ENCODE measurements around the gene AKAP13. TPM values are rescaled to one million over a fixed set of nuclear protein-coding genes. Genes with fewer than 3 reads are reported as not detected.

The AKAP13 gene
- total RNA-seq, 1 experiment from 2014 or later, result 47.3 TPM

DNA sequence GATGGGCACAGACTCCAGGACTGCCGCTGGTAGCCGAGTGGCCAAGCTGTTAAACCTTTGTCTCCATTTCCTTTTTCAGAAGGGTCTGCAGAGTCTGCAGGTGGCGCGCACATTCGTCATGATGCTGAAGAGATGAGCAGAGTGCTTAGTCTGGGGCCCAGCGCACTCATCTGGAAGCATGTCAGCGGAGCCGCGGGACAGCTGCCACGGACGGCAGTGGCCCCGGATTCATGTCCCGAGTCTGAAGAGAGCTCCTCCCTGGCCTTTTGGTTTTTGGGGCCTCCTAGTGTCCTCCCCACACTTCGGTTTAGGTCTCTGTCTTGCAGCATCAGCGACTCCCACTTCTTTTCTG lies 371.7 kb downstream of the AKAP13 start:
- Histone ChIP-seq H3K4me1 (ENCODE audit: insufficient read depth, low read length) (peaks cover 5% of the 10 kb centered on the region; the same call in 1 of the 2 replicates), H3K4ac (ENCODE audit: low read depth, low read length) (no peak overlapping the region), H3K79me2 (ENCODE audit: insufficient read depth, low read length) (no peaks in the 10 kb centered on the region), H2BK20ac (ENCODE audit: low read depth, low read length, poor library complexity, severe bottlenecking) (no peak overlapping the region), H3K4me2 (ENCODE audit: insufficient read depth, insufficient read length, low read length) (peak overlapping the region; percentile 57), H4K91ac (ENCODE audit: insufficient read length, low read depth, low read length) (no peak overlapping the region), H4K20me1 (ENCODE audit: control insufficient read depth, insufficient read depth, insufficient read length) (no peaks in the 10 kb centered on the region), H4K5ac (ENCODE audit: insufficient read length, low read depth, low read length) (no peak overlapping the region), H3K79me1 (ENCODE audit: insufficient read depth, low read depth, low read length, poor library complexity, severe bottlenecking) (no peaks in the 10 kb centered on the region), H2BK15ac (ENCODE audit: low read depth, low read length) (no peak overlapping the region), H2BK120ac (ENCODE audit: low read depth, low read length, poor library complexity, severe bottlenecking) (no peak overlapping the region), H3K23me2 (ENCODE audit: insufficient read length, low read depth, low read length, poor library complexity, severe bottlenecking) (peaks cover 4% of the 10 kb centered on the region), H3K9me3 (ENCODE audit: control insufficient read depth, low read depth, low read length) (no peaks in the 10 kb centered on the region), H3K23ac (ENCODE audit: insufficient read length, low read depth, low read length) (no peak overlapping the region), H3K27ac (ENCODE audit: insufficient read length, low read depth, low read length) (no peak overlapping the region), H2AFZ (ENCODE audit: low read length) (no peak overlapping the region), H3K9ac (ENCODE audit: extremely low read depth, insufficient read length, low read length) (no peak overlapping the region), H4K8ac (replicated peaks; ENCODE audit: insufficient read length, low read depth, low read length) (no peak overlapping the region), H2BK12ac (ENCODE audit: insufficient read length, low read depth, low read length) (no peak overlapping the region), H3K14ac (ENCODE audit: insufficient read depth, low read length) (no peak overlapping the region), H3K18ac (ENCODE audit: insufficient read length, low read depth, low read length) (no peak overlapping the region), H3T11ph (ENCODE audit: low read length) (no peak overlapping the region), H2BK5ac (ENCODE audit: insufficient read length, low read length) (no peak overlapping the region), H3K56ac (ENCODE audit: insufficient read length, low read depth, low read length) (no peak overlapping the region), H3K27me3 (ENCODE audit: insufficient read depth, low read length) (no peaks in the 10 kb centered on the region), H2AK5ac (ENCODE audit: insufficient read length, low read length) (no peak overlapping the region)
- Mint-ChIP-seq H3K27ac (peak overlapping the region; percentile 90 to 97 (median 92); a peak in 5 of 7 replicates), H3K36me3 (ENCODE audit: insufficient read depth in 1 of 3, low read depth in 3 of 3) (peaks cover 7 to 35% (median 33%) of the 10 kb centered on the region in 3 experiments; a peak in 6 of 7 replicates), H3K27me3 (ENCODE audit: low read depth) (no peaks in the 10 kb centered on the region; the same call in 1 of the 2 replicates), H3K4me1 (peaks cover 60 to 62% of the 10 kb centered on the region in 2 experiments), H3K4me3 (peak overlapping the region; percentile 44 to 65; a peak in 3 of 5 replicates), H3K9me3 (no peaks in the 10 kb centered on the region)
- TF ChIP-seq, protein P1, sequence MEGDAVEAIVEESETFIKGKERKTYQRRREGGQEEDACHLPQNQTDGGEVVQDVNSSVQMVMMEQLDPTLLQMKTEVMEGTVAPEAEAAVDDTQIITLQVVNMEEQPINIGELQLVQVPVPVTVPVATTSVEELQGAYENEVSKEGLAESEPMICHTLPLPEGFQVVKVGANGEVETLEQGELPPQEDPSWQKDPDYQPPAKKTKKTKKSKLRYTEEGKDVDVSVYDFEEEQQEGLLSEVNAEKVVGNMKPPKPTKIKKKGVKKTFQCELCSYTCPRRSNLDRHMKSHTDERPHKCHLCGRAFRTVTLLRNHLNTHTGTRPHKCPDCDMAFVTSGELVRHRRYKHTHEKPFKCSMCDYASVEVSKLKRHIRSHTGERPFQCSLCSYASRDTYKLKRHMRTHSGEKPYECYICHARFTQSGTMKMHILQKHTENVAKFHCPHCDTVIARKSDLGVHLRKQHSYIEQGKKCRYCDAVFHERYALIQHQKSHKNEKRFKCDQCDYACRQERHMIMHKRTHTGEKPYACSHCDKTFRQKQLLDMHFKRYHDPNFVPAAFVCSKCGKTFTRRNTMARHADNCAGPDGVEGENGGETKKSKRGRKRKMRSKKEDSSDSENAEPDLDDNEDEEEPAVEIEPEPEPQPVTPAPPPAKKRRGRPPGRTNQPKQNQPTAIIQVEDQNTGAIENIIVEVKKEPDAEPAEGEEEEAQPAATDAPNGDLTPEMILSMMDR (conservative IDR thresholded peaks at IDR 0.05), result no peak
- WGBS (ENCODE audit: extremely low coverage, insufficient read length, low lambda C conversion rate), result no CpG with 5 or more reads among the region's 15 CpGs
- DNase-seq, result peak; percentile 59
